Adrenal gland (tissue), 12 donors: Measurements from ENCODE around the gene BTN2A1. TPM values are rescaled to one million over a fixed set of nuclear protein-coding genes. Genes with fewer than 3 reads are reported as not detected.

Source experiments
- DNase-seq, 7 donors: peaks; one replicate each; pipeline ENCODE4 v3.0.0-alpha.2; 2019 to 2020
- H3K27ac ChIP-seq, 5 donors: fragments of 200-600 bp; sonication (generic) in 4 of 5; 1 replicate in 3 of 5; 2 replicates in 2 of 5; pipeline versions ENCODE4 v1.5.1 to v1.8.0; 2016 to 2020; ENCODE audit warnings: mild to moderate bottlenecking in 1 of 5
- H3K27me3 ChIP-seq: fragments of 200-600 bp; 2 replicates; pipeline ENCODE4 v1.8.0; 2021
- H3K36me3 ChIP-seq, 2 donors: fragments of 200-600 bp; replicated peaks in 1 of 2; 1 replicate in 1 of 2; 2 replicates in 1 of 2; pipeline versions ENCODE4 v1.5.1 to v1.8.0; 2018 to 2022
- H3K4me1 ChIP-seq, 2 donors: fragments of 200-600 bp; replicated peaks in 1 of 2; 1 replicate in 1 of 2; 2 replicates in 1 of 2; pipeline versions ENCODE4 v1.5.1 to v1.8.0; 2018 to 2021
- H3K4me3 ChIP-seq, 4 donors: fragments of 200-600 bp; sonication (generic) in 3 of 4; one replicate each; pipeline ENCODE4 v1.5.1; 2016 to 2018
- H3K9me3 ChIP-seq, 3 donors: fragments of 200-600 bp; sonication (generic) in 1 of 3; replicated peaks in 1 of 3; 1 replicate in 2 of 3; 2 replicates in 1 of 3; pipeline versions ENCODE4 v1.5.1 to v1.8.0; 2016 to 2021
- POLR2A ChIP-seq, 2 donors: fragments of 450-650 bp; IDR thresholded peaks; one replicate each; pipeline ENCODE4 v1.6.1; 2017; ENCODE audit warnings: antibody characterized with exemption in 2 of 2, mild to moderate bottlenecking in 2 of 2, moderate library complexity in 1 of 2
- WGBS, 4 donors: extraction: QIAGEN DNeasy Blood & Tissue Kit in 2 of 4; methylation state at CpG; one replicate each; pipeline versions ENCODE4 v1.1.5 to v1.1.7; 2013 to 2017; 5-methylcytosine and 5-hydroxymethylcytosine counted together
- intact Hi-C, 2 donors: fragments of 100-400 bp; cut with DNase I; formaldehyde crosslinking; loops; one replicate each; pipeline versions ENCODE4 v1.14.1 to v1.15.0; 2022 to 2023
- polyA plus RNA-seq, 3 donors: library from polyadenylated mRNA; stranded (reverse); fragments of 200-250 nt in 2 of 3; fragments of 350-450 nt in 1 of 3; fragmentation: Illumina TruSeq in 1 of 3; extraction: RNeasy Lipid Tissue Mini Kit (QIAGEN cat#74804) in 1 of 3; gene quantifications; one replicate each; pipeline ENCODE4 v1.2.3, GENCODE V29; 2013 to 2014
- total RNA-seq, 9 donors: library from RNA; depleted of rRNA in 4 of 9; stranded (reverse); fragments of >200 nt in 4 of 9; fragments of 120-200 nt in 1 of 9; fragmentation: NEBNext Ultra II Directional in 1 of 9; extraction: Animal tissue kit (Norgen Biotek cat#: 25700) in 1 of 9; gene quantifications; one replicate each; pipeline versions ENCODE4 v1.1.0 to v1.2.4, GENCODE V29; 2013 to 2023
- TF ChIP-seq, protein P1 (sequence below), 6 experiments: fragments of 450-650 bp in 4 of 6; fragments of 200-600 bp in 2 of 6; sonication (generic) in 1 of 6; IDR thresholded peaks; 1 replicate in 5 of 6; 2 replicates in 1 of 6; pipeline versions ENCODE4 v1.5.1 to v1.8.0; 2016 to 2021; ENCODE audit warnings: antibody characterized with exemption in 6 of 6, mild to moderate bottlenecking in 2 of 6, moderate library complexity in 1 of 6
- donor health status: healthy with polysubstance abuse.
- donor health status: Bipolar disorder and iron deficiency.
- donor health status: DM: yes; HTN: yes; CAD: no.
- donor health status: DM: no; HTN: no; CAD: no.
- donor health status: DM: no; HTN: no; CAD: no.
- donor health status: DM: yes; HTN: yes; CAD: no.

Gene BTN2A1
- total and polyA plus RNA-seq, 12 donors: 11.4 to 52.0 (median 22.5) TPM

DNA sequence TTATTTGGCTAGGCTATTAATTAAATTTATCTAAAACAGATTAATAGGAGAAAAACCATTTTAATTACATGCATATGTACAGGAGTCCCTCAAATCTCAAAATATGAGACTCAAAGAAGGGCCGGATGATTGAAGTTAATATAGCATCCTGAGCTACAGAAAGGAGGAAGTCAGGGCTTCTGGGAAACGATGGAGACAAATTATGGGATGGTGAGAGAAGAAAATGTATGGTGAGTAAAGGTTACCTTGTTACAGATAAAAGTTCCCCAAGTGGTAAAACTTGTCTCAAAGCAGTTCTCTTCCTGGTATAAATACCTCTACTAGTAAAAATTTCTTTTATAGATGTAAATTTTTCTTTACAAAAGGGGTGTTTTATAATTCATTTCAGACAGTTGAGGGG is 26.4 kb downstream of the BTN2A1 start:
- no peaks in the 10 kb centered on the region for H3K27me3 ChIP-seq
- TF ChIP-seq, protein P1, sequence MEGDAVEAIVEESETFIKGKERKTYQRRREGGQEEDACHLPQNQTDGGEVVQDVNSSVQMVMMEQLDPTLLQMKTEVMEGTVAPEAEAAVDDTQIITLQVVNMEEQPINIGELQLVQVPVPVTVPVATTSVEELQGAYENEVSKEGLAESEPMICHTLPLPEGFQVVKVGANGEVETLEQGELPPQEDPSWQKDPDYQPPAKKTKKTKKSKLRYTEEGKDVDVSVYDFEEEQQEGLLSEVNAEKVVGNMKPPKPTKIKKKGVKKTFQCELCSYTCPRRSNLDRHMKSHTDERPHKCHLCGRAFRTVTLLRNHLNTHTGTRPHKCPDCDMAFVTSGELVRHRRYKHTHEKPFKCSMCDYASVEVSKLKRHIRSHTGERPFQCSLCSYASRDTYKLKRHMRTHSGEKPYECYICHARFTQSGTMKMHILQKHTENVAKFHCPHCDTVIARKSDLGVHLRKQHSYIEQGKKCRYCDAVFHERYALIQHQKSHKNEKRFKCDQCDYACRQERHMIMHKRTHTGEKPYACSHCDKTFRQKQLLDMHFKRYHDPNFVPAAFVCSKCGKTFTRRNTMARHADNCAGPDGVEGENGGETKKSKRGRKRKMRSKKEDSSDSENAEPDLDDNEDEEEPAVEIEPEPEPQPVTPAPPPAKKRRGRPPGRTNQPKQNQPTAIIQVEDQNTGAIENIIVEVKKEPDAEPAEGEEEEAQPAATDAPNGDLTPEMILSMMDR (IDR thresholded peaks at IDR 0.05): no peak
- no peak for TF ChIP-seq POLR2A (IDR thresholded peaks at IDR 0.05)
- no peaks in the 10 kb centered on the region for H3K36me3 ChIP-seq
- no peak overlapping the region for H3K4me3 ChIP-seq
- DNase-seq: no peak
- intact Hi-C loops: no loop called here
- WGBS, 4 donors: 49 to 67% (median 61%) methylated on average over 2 of the region's 2 CpGs
- peaks cover 0 to 3% of the 10 kb centered on the region in 2 donors for H3K4me1 ChIP-seq
- no peaks in the 10 kb centered on the region for H3K9me3 ChIP-seq
- H3K27ac ChIP-seq: no peak overlapping the region

DNA sequence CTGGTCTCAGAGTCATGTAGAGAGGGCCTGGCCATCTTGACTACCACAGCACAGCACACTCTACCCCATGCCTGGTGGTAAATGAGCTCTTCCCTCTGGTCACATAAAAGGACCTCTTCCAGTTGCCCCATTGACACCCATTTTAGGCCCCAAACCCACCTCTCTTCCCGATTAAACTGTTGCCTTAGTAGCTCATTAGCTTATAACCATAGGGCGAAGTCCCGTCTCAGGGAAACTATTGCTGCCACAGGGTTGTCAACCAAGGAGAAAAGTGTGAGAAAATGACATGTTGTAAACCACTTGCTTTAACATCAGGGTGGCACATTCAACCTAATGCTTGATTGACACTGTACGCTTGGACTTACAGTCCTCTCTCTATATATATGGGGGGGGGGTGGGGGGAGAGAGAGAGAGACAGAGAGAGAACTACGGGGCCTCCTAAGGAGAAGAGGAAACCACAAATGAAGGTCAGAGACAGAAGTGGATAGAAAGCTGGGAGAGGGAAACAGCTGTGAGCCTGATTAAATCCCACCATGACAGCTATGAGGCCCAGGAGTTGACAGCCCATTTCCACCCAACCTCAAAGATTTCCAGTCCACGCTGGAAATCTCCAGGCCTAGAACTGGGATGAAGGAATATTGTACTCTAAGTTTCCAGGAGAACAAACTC is 27.5 kb downstream of the BTN2A1 start:
- intact Hi-C loops: no loop called here
- H3K36me3 ChIP-seq: no peaks in the 10 kb centered on the region
- WGBS, 4 donors: 75 to 85% (median 79%) methylated on average over 5 to 6 of the region's 6 CpGs

DNA sequence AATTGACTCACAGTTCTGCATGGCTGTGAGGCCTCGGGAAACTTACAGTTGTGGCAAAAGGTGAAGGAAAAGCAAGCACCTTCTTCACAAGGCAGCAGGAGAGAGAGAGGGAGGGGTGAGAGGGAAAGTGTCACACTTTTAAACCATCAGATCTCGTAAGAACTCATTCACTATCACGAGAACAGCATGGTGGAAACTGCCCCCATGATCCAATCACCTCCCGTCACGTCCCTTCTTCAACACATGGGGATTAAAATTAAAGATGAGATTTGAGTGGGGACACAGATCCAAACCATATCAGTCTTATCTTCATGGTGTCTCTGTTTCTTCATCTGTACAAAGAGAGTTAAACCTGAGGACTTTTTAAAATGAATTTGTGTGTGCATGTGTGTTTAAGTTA is 28.6 kb downstream of the BTN2A1 start:
- Histone ChIP-seq H3K27ac (no peak overlapping the region), H3K4me1 (no peaks in the 10 kb centered on the region), H3K4me3 (no peak overlapping the region), H3K27me3 (no peaks in the 10 kb centered on the region), H3K36me3 (no peaks in the 10 kb centered on the region), H3K9me3 (no peaks in the 10 kb centered on the region)
- TF ChIP-seq, protein P1 (IDR thresholded peaks at IDR 0.05): no peak
- TF ChIP-seq POLR2A (IDR thresholded peaks at IDR 0.05): no peak
- intact Hi-C loops: no loop called here
- no peak for DNase-seq
- WGBS, 4 donors: 82 to 85% (median 84%) methylated on average over 5 of the region's 5 CpGs

More for the DNA sequence above, 27.5 kb downstream of the BTN2A1 start:
- no peaks in the 10 kb centered on the region for H3K27me3 ChIP-seq
- DNase-seq: no peak
- H3K27ac ChIP-seq: no peak overlapping the region
- TF ChIP-seq POLR2A (IDR thresholded peaks at IDR 0.05): no peak
- TF ChIP-seq, protein P1 (IDR thresholded peaks at IDR 0.05): no peak
- no peaks in the 10 kb centered on the region for H3K9me3 ChIP-seq
- H3K4me3 ChIP-seq: no peak overlapping the region
- H3K4me1 ChIP-seq: peaks cover 0 to 3% of the 10 kb centered on the region in 2 donors

DNA sequence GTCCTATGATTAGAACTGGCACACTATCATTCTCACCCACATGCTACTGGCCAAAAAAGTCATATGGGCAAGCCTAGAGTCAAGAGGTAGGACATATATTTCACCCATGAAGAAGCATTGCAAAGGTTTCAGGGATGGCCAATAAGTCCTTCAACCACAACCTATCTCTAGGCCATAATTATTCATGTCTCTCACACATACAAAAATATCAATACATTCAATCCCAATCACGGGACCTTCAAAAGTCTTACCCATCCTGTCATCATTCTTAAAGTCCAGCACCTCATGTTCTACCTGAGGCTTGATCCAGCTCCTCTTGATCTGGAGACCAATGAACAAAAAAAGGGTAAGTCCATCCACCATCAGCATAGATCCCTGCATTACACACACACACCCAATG is 29.7 kb downstream of the BTN2A1 start:
- TF ChIP-seq, protein P1 (IDR thresholded peaks at IDR 0.05): no peak
- TF ChIP-seq POLR2A (IDR thresholded peaks at IDR 0.05): no peak

More for the DNA sequence above, 29.7 kb downstream of the BTN2A1 start:
- Histone ChIP-seq H3K4me1 (no peaks in the 10 kb centered on the region), H3K27ac (no peak overlapping the region), H3K9me3 (no peaks in the 10 kb centered on the region), H3K36me3 (no peaks in the 10 kb centered on the region), H3K27me3 (no peaks in the 10 kb centered on the region), H3K4me3 (no peak overlapping the region)
- DNase-seq: no peak
- 90 to 94% (median 93%) methylated on average over 1 of the region's 1 CpG for WGBS, 4 donors
- intact Hi-C loops: no loop called here
